HCT116 (cell line): ENCODE results near the gene PSENEN. TPM values are rescaled to one million over a fixed set of nuclear protein-coding genes. Genes with fewer than 3 reads are reported as not detected.

Source experiments
- ATAC-seq: fragments of 200-7000 bp; cut with Tn5 transposase; 2 replicates; pipeline ENCODE4 v1.9.1; 2020; ENCODE audit warnings: mild to moderate bottlenecking, moderate library complexity
- BruUV-seq: library from RNA; stranded (reverse); fragments of 400-500 nt; replicated peaks from 2 replicates; lab custom pipeline; 2021; lab: Mats Ljungman, UMichigan
- CTCF ChIA-PET: fragments of 300-600 bp; sonication (Branson Sonifier 250); formaldehyde crosslinking; loops from one replicate; lab custom pipeline; 2021; ENCODE audit warnings: antibody characterized with exemption; lab: Charles Lee
- POLR2A ChIA-PET: fragments of 300-600, 350-600 bp; sonication (Branson Sonifier 250); formaldehyde crosslinking; loops from one replicate; lab custom pipeline; 2021; ENCODE audit warnings: antibody characterized with exemption; lab: Charles Lee
- RAD21 ChIA-PET, 2 experiments: fragments of 300-600 bp; sonication (Branson Sonifier 250); formaldehyde crosslinking; loops; one replicate each; lab custom pipeline; 2023; ENCODE audit warnings: low total read pairs in 2 of 2; ENCODE audit not compliant: uncharacterized antibody in 2 of 2, unreplicated experiment in 2 of 2, low non-redundant PET in 1 of 2; lab: Charles Lee
- DNase-seq: peaks from one replicate; pipeline ENCODE4 v3.0.0-alpha.2; 2010; ENCODE audit warnings: low read depth, low spot score
- H2AFZ ChIP-seq: fragments of 200-600 bp; shearing (Covaris generic), sonication (generic); 2 replicates; pipeline ENCODE4 v1.6.1; 2017; ENCODE audit warnings: low read depth, mixed run types, mixed read lengths, antibody characterized with exemption, low read length; ENCODE audit not compliant: poor library complexity, severe bottlenecking
- H3K27ac ChIP-seq: 2 replicates; pipeline ENCODE4 v1.5.1; 2012; ENCODE audit warnings: low read depth, low read length
- H3K27me3 ChIP-seq: fragments of 200-600 bp; sonication (generic); 2 replicates; pipeline ENCODE4 v1.6.1; 2016; ENCODE audit warnings: mixed run types, low read length, mixed read lengths; ENCODE audit not compliant: insufficient read depth
- H3K36me3 ChIP-seq, 2 experiments: fragments of 200-500 bp in 1 of 2; fragments of 200-600 bp in 1 of 2; sonication (Bioruptor generic) in 1 of 2; sonication (generic) in 1 of 2; 2 replicates each; pipeline versions ENCODE4 v1.5.1 to v1.6.1; 2014 to 2016; ENCODE audit warnings: low read length in 2 of 2, inconsistent platforms in 1 of 2, mixed read lengths in 1 of 2, mixed run types in 1 of 2; ENCODE audit not compliant: insufficient read depth in 2 of 2, control insufficient read depth in 1 of 2
- H3K4me1 ChIP-seq, 2 experiments: fragments of 200-600 bp in 1 of 2; sonication (generic) in 1 of 2; 2 replicates each; pipeline versions ENCODE4 v1.5.1 to v1.6.1; 2012 to 2017; ENCODE audit warnings: low read length in 2 of 2, inconsistent platforms in 1 of 2, mild to moderate bottlenecking in 1 of 2, mixed read lengths in 1 of 2, mixed run types in 1 of 2, moderate library complexity in 1 of 2; ENCODE audit not compliant: insufficient read depth in 2 of 2, control insufficient read depth in 1 of 2
- H3K4me2 ChIP-seq: fragments of 200-600 bp; sonication (generic); 2 replicates; pipeline ENCODE4 v1.6.1; 2017; ENCODE audit warnings: mixed run types, low read length, mixed read lengths
- H3K4me3 ChIP-seq, 2 experiments: fragments of 200-600 bp in 1 of 2; sonication (generic) in 1 of 2; replicated peaks in 1 of 2; 2 replicates each; pipeline ENCODE4 v1.5.1; 2011 to 2016; ENCODE audit warnings: low read length in 2 of 2, control low read depth in 1 of 2, low read depth in 1 of 2, mild to moderate bottlenecking in 1 of 2, mixed read lengths in 1 of 2, mixed run types in 1 of 2
- H3K79me2 ChIP-seq: fragments of 200-600 bp; sonication (generic); 2 replicates; pipeline ENCODE4 v1.6.1; 2017; ENCODE audit warnings: mild to moderate bottlenecking, mixed run types, low read length, moderate library complexity, mixed read lengths; ENCODE audit not compliant: insufficient read depth
- H3K9ac ChIP-seq: fragments of 200-600 bp; sonication (generic); 2 replicates; pipeline ENCODE4 v1.6.1; 2016; ENCODE audit warnings: low read length, mixed read lengths
- H3K9me2 ChIP-seq: fragments of 200-600 bp; sonication (generic), shearing (Covaris generic); 2 replicates; pipeline ENCODE4 v1.6.1; 2017; ENCODE audit warnings: mixed run types, mild to moderate bottlenecking, moderate library complexity; ENCODE audit not compliant: insufficient read depth
- H3K9me3 ChIP-seq, 2 experiments: fragments of 200-500 bp in 1 of 2; fragments of 200-600 bp in 1 of 2; sonication (Bioruptor generic) in 1 of 2; sonication (generic) in 1 of 2; 2 replicates each; pipeline ENCODE4 v1.6.1; 2014 to 2017; ENCODE audit warnings: low read length in 2 of 2, mixed read lengths in 2 of 2, inconsistent platforms in 1 of 2, low read depth in 1 of 2, mild to moderate bottlenecking in 1 of 2, mixed run types in 1 of 2, moderate library complexity in 1 of 2; ENCODE audit not compliant: control insufficient read depth in 1 of 2, insufficient read depth in 1 of 2
- H4K20me1 ChIP-seq: fragments of 200-600 bp; sonication (generic), shearing (Covaris generic); 2 replicates; pipeline ENCODE4 v1.6.1; 2017; ENCODE audit warnings: mixed run types, mild to moderate bottlenecking, moderate library complexity; ENCODE audit not compliant: insufficient read depth
- CTCF ChIP-seq, 3 experiments: fragments of 200-600 bp in 1 of 3; sonication (generic) in 1 of 3; IDR thresholded peaks in 2 of 3; conservative IDR thresholded peaks in 1 of 3; 2 replicates each; pipeline ENCODE4 v1.5.1; 2012 to 2017; ENCODE audit warnings: low read depth in 2 of 3, low read length in 2 of 3, antibody characterized with exemption in 1 of 3, borderline replicate concordance in 1 of 3, control low read depth in 1 of 3, mild to moderate bottlenecking in 1 of 3, mixed read lengths in 1 of 3, mixed run types in 1 of 3, moderate library complexity in 1 of 3; ENCODE audit not compliant: insufficient read depth in 1 of 3
- EZH2 ChIP-seq: fragments of 200-600 bp; sonication (generic); IDR thresholded peaks from 2 replicates; pipeline ENCODE4 v1.6.1; 2017; ENCODE audit warnings: antibody characterized with exemption, mixed run types
- SP1 ChIP-seq: IDR thresholded peaks from 2 replicates; pipeline ENCODE4 v1.6.1; 2012; ENCODE audit warnings: low read depth
- ZFX ChIP-seq: fragments of 450-650 bp; IDR thresholded peaks from 2 replicates; pipeline ENCODE4 v1.6.1; 2017
- ZNF274 ChIP-seq: fragments of 200-500 bp; sonication (Bioruptor generic); IDR thresholded peaks from 2 replicates; pipeline ENCODE4 v1.6.1; 2014; ENCODE audit warnings: mild to moderate bottlenecking, low read depth, low read length, inconsistent platforms
- intact Hi-C: fragments of 100-400 bp; cut with micrococcal nuclease; formaldehyde crosslinking; loops from 2 replicates; pipeline ENCODE4 v1.10.0; 2022
- total RNA-seq: library from RNA; stranded (reverse); gene quantifications from one replicate; pipeline ENCODE4 v1.2.1, GENCODE V29; 2021; ENCODE audit not compliant: unreplicated experiment

The PSENEN gene
- total RNA-seq, 1 experiment from 2014 or later: 55.3 TPM

GRCh38 chr19:35736913-35737886, 8.3 kb upstream of the PSENEN start:
- intact Hi-C loops: no loop called here
- ChIA-PET POLR2A (interaction anchor here (1.9 kb wide), 1 partner anchor 11 kb away, joined by 5 read pairs; the partner anchor contains the start of gene LIN37), RAD21 (no interaction called here), CTCF (no interaction called here)
- DNase-seq (no peak), ATAC-seq (no peak)
- H2AFZ ChIP-seq: no peak overlapping the region
- no peak overlapping the region for H3K4me3 ChIP-seq
- H3K79me2 ChIP-seq: no peaks in the 10 kb centered on the region
- H3K27ac ChIP-seq: no peak overlapping the region
- BruUV-seq: no TSS peak
- TF ChIP-seq CTCF (IDR thresholded peaks at IDR 0.05 in 2 of 3, conservative IDR thresholded peaks at IDR 0.05 in 1 of 3; ENCODE audit: borderline replicate concordance in 1 of 3, insufficient read depth in 1 of 3, low read depth in 2 of 3, low read length in 2 of 3) (peak in 2 of 3 experiments; percentile 23 to 33; a peak in 2 of 6 replicates), ZNF274 (no peak), EZH2 (no peak), ZFX (no peak), SP1 (no peak)
- H4K20me1 ChIP-seq: no peaks in the 10 kb centered on the region
- no peak overlapping the region for H3K9ac ChIP-seq
- no peak overlapping the region for H3K4me2 ChIP-seq
- no peaks in the 10 kb centered on the region for H3K9me2 ChIP-seq
- H3K4me1 ChIP-seq: peaks cover 15 to 16% of the 10 kb centered on the region in 2 experiments; a peak in 3 of 4 replicates
- H3K36me3 ChIP-seq: peaks cover 21 to 32% of the 10 kb centered on the region in 2 experiments; a peak in 3 of 4 replicates
- no peaks in the 10 kb centered on the region for H3K27me3 ChIP-seq
- H3K9me3 ChIP-seq: no peaks in the 10 kb centered on the region
